Caco-2 (cell line): ENCODE results near the gene TUT4. TPM values are rescaled to one million over a fixed set of nuclear protein-coding genes. Genes with fewer than 3 reads are reported as not detected.

Experiments
- BruUV-seq: library from RNA; stranded (reverse); fragments of 400-500 nt; replicated peaks from 2 replicates; lab custom pipeline; 2021; lab: Mats Ljungman, UMichigan
- CTCF ChIA-PET: fragments of 300-600 bp; sonication (Branson Sonifier 250); formaldehyde crosslinking; loops from one replicate; lab custom pipeline; 2022; ENCODE audit warnings: antibody characterized with exemption; lab: Charles Lee
- POLR2A ChIA-PET: fragments of 300-600 bp; sonication (Branson Sonifier 250); formaldehyde crosslinking; loops from one replicate; lab custom pipeline; 2022; ENCODE audit warnings: antibody characterized with exemption; lab: Charles Lee
- DNase-seq, 2 experiments: peaks; one replicate each; pipeline versions ENCODE4 v3.0.0 to v3.0.0-alpha.2; 2020 to 2022
- H3K27me3 ChIP-seq: replicated peaks from 2 replicates; pipeline ENCODE4 v1.6.0; 2011; ENCODE audit warnings: low read length; ENCODE audit not compliant: control insufficient read depth, insufficient read depth
- H3K36me3 ChIP-seq: 2 replicates; pipeline ENCODE4 v1.5.1; 2011; ENCODE audit warnings: low read length; ENCODE audit not compliant: control insufficient read depth, insufficient read depth
- H3K4me1 ChIP-seq: fragments of 250-450 bp; sonication (Bioruptor Pico); 2 replicates; pipeline ENCODE4 v1.5.1; 2020; ENCODE audit warnings: mild to moderate bottlenecking
- H3K4me3 ChIP-seq: 2 replicates; pipeline ENCODE4 v1.5.1; 2011; ENCODE audit warnings: low read depth, mild to moderate bottlenecking, control low read depth, low read length
- H3K9me3 ChIP-seq: fragments of 250-450 bp; sonication (Bioruptor Pico); 2 replicates; pipeline ENCODE4 v1.5.1; 2020; ENCODE audit warnings: mild to moderate bottlenecking, moderate library complexity
- H3K27ac Mint-ChIP-seq: one replicate; pipeline ENCODE4 v1.8.0; 2022; ENCODE audit warnings: mixed read lengths; ENCODE audit not compliant: unreplicated experiment
- H3K27me3 Mint-ChIP-seq: one replicate; pipeline ENCODE4 v1.8.0; 2022; ENCODE audit warnings: mixed read lengths; ENCODE audit not compliant: insufficient read depth, unreplicated experiment
- H3K36me3 Mint-ChIP-seq: one replicate; pipeline ENCODE4 v1.8.0; 2022; ENCODE audit warnings: mild to moderate bottlenecking, mixed read lengths; ENCODE audit not compliant: insufficient read depth, unreplicated experiment
- H3K4me1 Mint-ChIP-seq: one replicate; pipeline ENCODE4 v1.8.0; 2022; ENCODE audit warnings: low read depth, mixed read lengths; ENCODE audit not compliant: unreplicated experiment
- H3K4me3 Mint-ChIP-seq: one replicate; pipeline ENCODE4 v1.8.0; 2022; ENCODE audit warnings: mild to moderate bottlenecking, moderate library complexity, mixed read lengths; ENCODE audit not compliant: unreplicated experiment
- H3K9me3 Mint-ChIP-seq: one replicate; pipeline ENCODE4 v1.8.0; 2022; ENCODE audit warnings: mixed read lengths; ENCODE audit not compliant: unreplicated experiment
- intact Hi-C: fragments of 100-400 bp; cut with micrococcal nuclease; formaldehyde crosslinking; loops from one replicate; pipeline ENCODE4 v1.10.0; 2022; ENCODE audit not compliant: unreplicated experiment
- total RNA-seq: library from RNA; stranded (reverse); gene quantifications from 2 replicates; pipeline ENCODE4 v1.2.3, GENCODE V29; 2022
- TF ChIP-seq, protein P1 (sequence below), 2 experiments: fragments of 200-600 bp in 1 of 2; IDR thresholded peaks; 1 replicate in 1 of 2; 2 replicates in 1 of 2; pipeline versions ENCODE4 v1.5.1 to v1.8.0; 2011 to 2022; ENCODE audit warnings: antibody characterized with exemption in 1 of 2, control low read depth in 1 of 2, inconsistent platforms in 1 of 2, low read depth in 1 of 2, low read length in 1 of 2, mild to moderate bottlenecking in 1 of 2, moderate library complexity in 1 of 2; ENCODE audit not compliant: insufficient read depth in 1 of 2, severe bottlenecking in 1 of 2, unreplicated experiment in 1 of 2

Gene TUT4
- total RNA-seq, 1 experiment from 2014 or later = 54.9 TPM

DNA sequence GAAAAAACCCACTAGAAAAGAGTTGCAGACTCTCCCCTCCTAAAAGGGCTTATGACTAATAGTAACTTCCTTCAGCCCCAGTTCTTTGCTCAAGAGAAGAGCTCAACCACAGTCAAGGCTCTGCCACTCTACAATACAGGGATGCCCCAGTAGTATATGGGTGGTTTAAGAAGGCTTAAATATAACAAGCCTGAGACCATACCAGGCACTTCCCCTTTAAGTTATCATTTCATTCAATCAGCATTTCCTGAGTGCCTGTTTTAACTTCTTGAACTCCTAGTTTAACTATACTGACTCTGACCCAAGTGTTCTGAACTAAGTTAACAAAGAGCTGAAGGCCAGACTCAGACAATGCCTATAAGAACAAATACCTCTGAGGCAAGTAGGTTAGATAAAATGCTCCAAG lies 128.7 kb downstream of the TUT4 start:
- no peaks in the 10 kb centered on the region for H3K9me3 ChIP-seq
- Mint-ChIP-seq H3K9me3 (no peaks in the 10 kb centered on the region), H3K27me3 (no peaks in the 10 kb centered on the region), H3K36me3 (peaks cover 32% of the 10 kb centered on the region), H3K4me3 (no peak overlapping the region), H3K4me1 (no peaks in the 10 kb centered on the region), H3K27ac (no peak overlapping the region)
- H3K4me3 ChIP-seq = no peak overlapping the region
- CTCF ChIA-PET = no interaction called here
- TF ChIP-seq, protein P1, sequence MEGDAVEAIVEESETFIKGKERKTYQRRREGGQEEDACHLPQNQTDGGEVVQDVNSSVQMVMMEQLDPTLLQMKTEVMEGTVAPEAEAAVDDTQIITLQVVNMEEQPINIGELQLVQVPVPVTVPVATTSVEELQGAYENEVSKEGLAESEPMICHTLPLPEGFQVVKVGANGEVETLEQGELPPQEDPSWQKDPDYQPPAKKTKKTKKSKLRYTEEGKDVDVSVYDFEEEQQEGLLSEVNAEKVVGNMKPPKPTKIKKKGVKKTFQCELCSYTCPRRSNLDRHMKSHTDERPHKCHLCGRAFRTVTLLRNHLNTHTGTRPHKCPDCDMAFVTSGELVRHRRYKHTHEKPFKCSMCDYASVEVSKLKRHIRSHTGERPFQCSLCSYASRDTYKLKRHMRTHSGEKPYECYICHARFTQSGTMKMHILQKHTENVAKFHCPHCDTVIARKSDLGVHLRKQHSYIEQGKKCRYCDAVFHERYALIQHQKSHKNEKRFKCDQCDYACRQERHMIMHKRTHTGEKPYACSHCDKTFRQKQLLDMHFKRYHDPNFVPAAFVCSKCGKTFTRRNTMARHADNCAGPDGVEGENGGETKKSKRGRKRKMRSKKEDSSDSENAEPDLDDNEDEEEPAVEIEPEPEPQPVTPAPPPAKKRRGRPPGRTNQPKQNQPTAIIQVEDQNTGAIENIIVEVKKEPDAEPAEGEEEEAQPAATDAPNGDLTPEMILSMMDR (IDR thresholded peaks at IDR 0.05; ENCODE audit: insufficient read depth in 1 of 2, low read depth in 1 of 2, low read length in 1 of 2, severe bottlenecking in 1 of 2, unreplicated experiment in 1 of 2) = no peak
- no peaks in the 10 kb centered on the region for H3K27me3 ChIP-seq
- H3K4me1 ChIP-seq = no peaks in the 10 kb centered on the region
- no peak for DNase-seq
- BruUV-seq = no TSS peak
- H3K36me3 ChIP-seq = no peaks in the 10 kb centered on the region
- POLR2A ChIA-PET = no interaction called here
- intact Hi-C loops = no loop called here

- intact Hi-C loops = no loop called here
- DNase-seq = no peak
- Mint-ChIP-seq H3K36me3 (peaks cover 36% of the 10 kb centered on the region), H3K27me3 (no peaks in the 10 kb centered on the region), H3K4me3 (no peak overlapping the region), H3K4me1 (no peaks in the 10 kb centered on the region), H3K9me3 (no peaks in the 10 kb centered on the region), H3K27ac (no peak overlapping the region)
- Histone ChIP-seq H3K4me1 (no peaks in the 10 kb centered on the region), H3K27me3 (no peaks in the 10 kb centered on the region), H3K9me3 (no peaks in the 10 kb centered on the region), H3K36me3 (no peaks in the 10 kb centered on the region), H3K4me3 (no peak overlapping the region)
- TF ChIP-seq, protein P1 (IDR thresholded peaks at IDR 0.05; ENCODE audit: insufficient read depth in 1 of 2, low read depth in 1 of 2, low read length in 1 of 2, severe bottlenecking in 1 of 2, unreplicated experiment in 1 of 2) = no peak
- ChIA-PET POLR2A (no interaction called here), CTCF (no interaction called here)
- BruUV-seq = no TSS peak
Observed at GRCh38 chr1:52423771-52424170, 129.1 kb downstream of the TUT4 start.

- ChIA-PET CTCF (no interaction called here), POLR2A (no interaction called here)
- Histone ChIP-seq H3K4me3 (no peak overlapping the region), H3K27me3 (no peaks in the 10 kb centered on the region), H3K36me3 (no peaks in the 10 kb centered on the region), H3K9me3 (no peaks in the 10 kb centered on the region), H3K4me1 (no peaks in the 10 kb centered on the region)
- no TSS peak for BruUV-seq
- no peak for DNase-seq
- Mint-ChIP-seq H3K27me3 (no peaks in the 10 kb centered on the region), H3K36me3 (peaks cover 40% of the 10 kb centered on the region), H3K4me1 (no peaks in the 10 kb centered on the region), H3K4me3 (no peak overlapping the region), H3K27ac (no peak overlapping the region), H3K9me3 (no peaks in the 10 kb centered on the region)
- intact Hi-C loops = no loop called here
- TF ChIP-seq, protein P1 (IDR thresholded peaks at IDR 0.05; ENCODE audit: insufficient read depth in 1 of 2, low read depth in 1 of 2, low read length in 1 of 2, severe bottlenecking in 1 of 2, unreplicated experiment in 1 of 2) = no peak
Observed at GRCh38 chr1:52423055-52423454, 129.8 kb downstream of the TUT4 start.
